Neural progenitor cell (in vitro differentiated cells): ENCODE data around the gene NFIX.

Source experiments
- EZH2phosphoT487 ChIP-seq: fragments of 200-600 bp; sonication (generic); IDR thresholded peaks from 2 replicates; pipeline ENCODE4 v1.6.1; 2017; ENCODE audit warnings: antibody characterized with exemption
- TF ChIP-seq, protein P1 (sequence below): fragments of 200-600 bp; sonication (generic); IDR thresholded peaks from 2 replicates; pipeline ENCODE4 v1.5.1; 2017; ENCODE audit warnings: antibody characterized with exemption, mild to moderate bottlenecking

DNA sequence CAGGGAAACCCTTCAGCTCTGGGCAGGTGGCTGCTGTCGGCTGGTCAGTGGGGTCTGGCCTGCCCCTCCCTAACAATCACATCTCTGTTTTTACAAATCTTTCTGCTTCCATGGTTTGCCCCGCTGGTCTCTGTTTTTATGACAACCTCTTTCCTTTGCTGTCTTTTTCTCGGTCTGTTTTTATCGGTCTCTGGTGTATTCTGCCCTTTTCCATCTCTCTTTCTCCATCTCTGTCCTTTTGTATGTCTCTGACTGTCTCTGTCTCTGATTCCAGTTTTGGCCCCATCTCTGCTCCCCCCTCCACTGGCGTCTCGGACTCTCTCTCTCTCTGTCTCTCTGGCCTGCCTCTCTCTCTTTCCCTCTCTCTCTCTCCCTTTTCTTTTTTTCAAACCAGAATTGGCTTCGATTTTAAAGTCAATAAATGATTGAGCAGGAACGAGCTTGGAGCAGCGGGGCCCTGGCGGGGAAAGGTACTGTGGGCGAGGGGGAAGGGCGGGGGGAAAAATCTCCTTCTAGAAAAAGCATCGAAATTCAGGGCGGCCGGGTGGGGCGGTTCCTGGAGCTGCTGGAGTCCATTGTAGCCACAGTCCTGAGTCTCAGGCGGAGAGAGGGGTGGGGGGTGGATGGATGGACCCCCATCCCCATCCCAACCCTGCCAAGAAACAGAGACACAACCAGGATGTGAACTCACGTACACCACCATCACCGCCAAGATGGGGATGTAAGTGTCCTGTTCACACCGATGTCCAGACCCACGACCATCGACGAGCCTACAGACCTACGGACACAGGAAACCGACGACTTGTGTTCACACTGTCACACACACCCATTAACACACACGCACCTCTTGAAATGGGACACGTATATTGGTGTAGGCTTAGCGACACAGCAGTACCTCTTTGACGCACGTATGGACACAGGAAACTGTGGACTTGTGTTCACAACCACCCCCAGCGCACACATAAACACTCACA, 3.0 kb downstream of the NFIX start:
- TF ChIP-seq, protein P1, sequence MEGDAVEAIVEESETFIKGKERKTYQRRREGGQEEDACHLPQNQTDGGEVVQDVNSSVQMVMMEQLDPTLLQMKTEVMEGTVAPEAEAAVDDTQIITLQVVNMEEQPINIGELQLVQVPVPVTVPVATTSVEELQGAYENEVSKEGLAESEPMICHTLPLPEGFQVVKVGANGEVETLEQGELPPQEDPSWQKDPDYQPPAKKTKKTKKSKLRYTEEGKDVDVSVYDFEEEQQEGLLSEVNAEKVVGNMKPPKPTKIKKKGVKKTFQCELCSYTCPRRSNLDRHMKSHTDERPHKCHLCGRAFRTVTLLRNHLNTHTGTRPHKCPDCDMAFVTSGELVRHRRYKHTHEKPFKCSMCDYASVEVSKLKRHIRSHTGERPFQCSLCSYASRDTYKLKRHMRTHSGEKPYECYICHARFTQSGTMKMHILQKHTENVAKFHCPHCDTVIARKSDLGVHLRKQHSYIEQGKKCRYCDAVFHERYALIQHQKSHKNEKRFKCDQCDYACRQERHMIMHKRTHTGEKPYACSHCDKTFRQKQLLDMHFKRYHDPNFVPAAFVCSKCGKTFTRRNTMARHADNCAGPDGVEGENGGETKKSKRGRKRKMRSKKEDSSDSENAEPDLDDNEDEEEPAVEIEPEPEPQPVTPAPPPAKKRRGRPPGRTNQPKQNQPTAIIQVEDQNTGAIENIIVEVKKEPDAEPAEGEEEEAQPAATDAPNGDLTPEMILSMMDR = no peak
- TF ChIP-seq EZH2phosphoT487 = no peak
